HepG2 (cell line): ENCODE measurements around the gene PRKG1. TPM values are rescaled to one million over a fixed set of nuclear protein-coding genes. Genes with fewer than 3 reads are reported as not detected.

Source experiments
- ATAC-seq: fragments of 200-7000 bp; cut with Tn5 transposase; 3 replicates; pipeline ENCODE4 v1.9.1; 2020; ENCODE audit warnings: mild to moderate bottlenecking, moderate library complexity
- BruUV-seq: library from RNA; stranded (reverse); fragments of 400-500 nt; replicated peaks from 2 replicates; lab custom pipeline; 2021; lab: Mats Ljungman, UMichigan
- CTCF ChIA-PET: fragments of 300-600 bp; formaldehyde crosslinking; extraction: SDS; loops from one replicate; lab custom pipeline; 2021; ENCODE audit warnings: low total read pairs, inconsistent platforms, low intra/inter-chr PET ratio; lab: Yijun Ruan, JAX
- POLR2A ChIA-PET: fragments of 350-600 bp; sonication (Branson Sonifier 250); formaldehyde crosslinking; loops from one replicate; lab custom pipeline; 2020; ENCODE audit warnings: antibody characterized with exemption, inconsistent platforms; lab: Yijun Ruan, JAX
- DNase-seq: peaks from one replicate; pipeline ENCODE4 v3.0.0-alpha.2; 2015; ENCODE audit warnings: low spot score
- FAIRE-seq: peaks from 3 replicates; lab custom pipeline; 2011; peaks lifted over from hg19 to GRCh38; lab: Jason Lieb, UNC
- H2AFZ ChIP-seq: one replicate; pipeline ENCODE4 v1.6.1; 2011; ENCODE audit warnings: low read length, inconsistent platforms
- H3K27ac ChIP-seq: fragments of 300-600 bp; 3 replicates; pipeline ENCODE4 v1.8.0; 2011; ENCODE audit warnings: mixed run types, mild to moderate bottlenecking, mixed read lengths, low read length, inconsistent platforms; ENCODE audit not compliant: insufficient read depth; ENCODE audit errors: extremely low read length
- H3K27me3 ChIP-seq, 2 experiments: fragments of 200-600 bp in 1 of 2; 2 replicates in 1 of 2; 3 replicates in 1 of 2; pipeline versions ENCODE4 v1.6.0 to v1.8.0; 2011; ENCODE audit warnings: low read length in 2 of 2, mild to moderate bottlenecking in 2 of 2, moderate library complexity in 2 of 2, inconsistent platforms in 1 of 2; ENCODE audit not compliant: insufficient read depth in 2 of 2, control insufficient read depth in 1 of 2
- H3K36me3 ChIP-seq, 2 experiments: fragments of 200-600 bp in 1 of 2; replicated peaks in 1 of 2; 2 replicates in 1 of 2; 3 replicates in 1 of 2; pipeline versions ENCODE4 v1.5.1 to v1.8.0; 2011; ENCODE audit warnings: low read length in 2 of 2, inconsistent platforms in 1 of 2; ENCODE audit not compliant: insufficient read depth in 2 of 2, control insufficient read depth in 1 of 2
- H3K4me1 ChIP-seq: 2 replicates; pipeline ENCODE4 v1.5.1; 2012; ENCODE audit warnings: low read length, inconsistent platforms; ENCODE audit not compliant: insufficient read depth
- H3K4me2 ChIP-seq: 2 replicates; pipeline ENCODE4 v1.6.0; 2011; ENCODE audit warnings: low read depth, low read length, inconsistent platforms
- H3K4me3 ChIP-seq, 3 experiments: fragments of 200-600 bp in 1 of 3; sonication (generic), shearing (Covaris generic) in 1 of 3; replicated peaks in 1 of 3; 2 replicates each; pipeline ENCODE4 v1.5.1; 2011 to 2016; ENCODE audit warnings: low read length in 3 of 3, inconsistent platforms in 2 of 3, low read depth in 2 of 3, mild to moderate bottlenecking in 2 of 3, control low read depth in 1 of 3, mixed read lengths in 1 of 3; ENCODE audit not compliant: insufficient read depth in 1 of 3
- H3K79me2 ChIP-seq: one replicate; pipeline ENCODE4 v1.6.1; 2011; ENCODE audit warnings: low read length, inconsistent platforms; ENCODE audit not compliant: insufficient read depth
- H3K9ac ChIP-seq: 2 replicates; pipeline ENCODE4 v1.6.0; 2011; ENCODE audit warnings: mild to moderate bottlenecking, low read depth, low read length, inconsistent platforms; ENCODE audit not compliant: insufficient read depth
- H3K9me3 ChIP-seq: 2 replicates; pipeline ENCODE4 v1.5.1; 2012; ENCODE audit warnings: mild to moderate bottlenecking, low read length
- H4K20me1 ChIP-seq: 2 replicates; pipeline ENCODE4 v1.6.0; 2011; ENCODE audit warnings: inconsistent platforms, mild to moderate bottlenecking, low read length, moderate library complexity; ENCODE audit not compliant: insufficient read depth
- CBFB ChIP-seq: sonication (generic); formaldehyde crosslinking; IDR thresholded peaks from 2 replicates; pipeline ENCODE4 v1.4.0; 2020; ENCODE audit warnings: missing genetic modification reagents
- FIP1L1 ChIP-seq: fragments of 200-400 bp; formaldehyde crosslinking; IDR thresholded peaks from 2 replicates; pipeline ENCODE4 v1.6.1; 2018; ENCODE audit warnings: low read depth, mild to moderate bottlenecking, low read length, moderate library complexity, borderline replicate concordance; ENCODE audit not compliant: insufficient read depth
- HNF4A ChIP-seq: sonication (generic); formaldehyde crosslinking; IDR thresholded peaks from 2 replicates; pipeline ENCODE4 v1.4.0; 2020; ENCODE audit warnings: missing genetic modification reagents
- KDM5A ChIP-seq: fragments of 200-600 bp; sonication (generic); IDR thresholded peaks from 2 replicates; pipeline ENCODE4 v1.7.0; 2018; ENCODE audit warnings: antibody characterized with exemption, mild to moderate bottlenecking, low read length, borderline replicate concordance
- PLSCR1 ChIP-seq: sonication (generic); formaldehyde crosslinking; IDR thresholded peaks from 2 replicates; pipeline ENCODE4 v1.5.0; 2020; ENCODE audit warnings: missing genetic modification reagents, mild to moderate bottlenecking, borderline replicate concordance
- REST ChIP-seq, 2 experiments: IDR thresholded peaks; 2 replicates each; pipeline ENCODE4 v1.6.1; 2011 to 2012; ENCODE audit warnings: low read length in 2 of 2, borderline replicate concordance in 1 of 2, low read depth in 1 of 2, mild to moderate bottlenecking in 1 of 2, moderate library complexity in 1 of 2
- RFXAP ChIP-seq: sonication (generic); formaldehyde crosslinking; IDR thresholded peaks from 2 replicates; pipeline ENCODE4 v1.4.0; 2020; ENCODE audit warnings: missing genetic modification reagents, borderline replicate concordance
- ZNF354B ChIP-seq: sonication (generic); formaldehyde crosslinking; IDR thresholded peaks from 2 replicates; pipeline ENCODE4 v1.8.0; 2022; ENCODE audit warnings: mild to moderate bottlenecking, missing genetic modification reagents
- ZNF629 ChIP-seq: sonication (generic); formaldehyde crosslinking; conservative IDR thresholded peaks from 2 replicates; pipeline ENCODE4 v1.5.0; 2020; ENCODE audit warnings: missing genetic modification reagents
- WGBS: methylation state at CpG from one replicate; pipeline ENCODE4 v1.1.6; 2017; ENCODE audit warnings: low lambda C conversion rate; 5-methylcytosine and 5-hydroxymethylcytosine counted together
- in situ Hi-C: cut with HindIII; loops from 2 replicates; pipeline ENCODE4 v1.10.0; 2017; ENCODE audit warnings: low pct_unique_long_range_greater_than_20kb; ENCODE audit not compliant: extremely low pct_ligation_motif_present
- intact Hi-C: fragments of 100-400 bp; cut with micrococcal nuclease; formaldehyde crosslinking; loops from one replicate; pipeline ENCODE4 v1.10.0; 2022; ENCODE audit not compliant: unreplicated experiment
- polyA plus RNA-seq, 8 experiments: library from polyadenylated mRNA; depleted of rRNA in 3 of 8; stranded (reverse) in 7 of 8; unstranded in 1 of 8; fragments of >200 nt; fragmentation: Illumina TruSeq in 4 of 8; extraction: Trizol in 4 of 8; gene quantifications; 2 replicates each; pipeline versions ENCODE4 v1.2.1 to v1.2.3, GENCODE V29; 2011 to 2016; ENCODE audit warnings: low read depth in 4 of 8, missing spikeins in 1 of 8, mixed read lengths in 1 of 8; ENCODE audit not compliant: insufficient read depth in 1 of 8
- total RNA-seq, 5 experiments: library from RNA; depleted of rRNA; stranded (reverse); fragments of >200 nt; fragmentation: Illumina TruSeq; extraction: Trizol; gene quantifications; 2 replicates each; pipeline ENCODE4 v1.2.3, GENCODE V29; 2016; ENCODE audit warnings: low read depth in 1 of 5

Gene PRKG1
- total and polyA plus RNA-seq, 2 of the 13 experiments (the other 11 are each of a cell fraction or from before 2014, with no cell fraction given) = 0.01 TPM; not detected in 1

- FAIRE-seq (no peak), ATAC-seq (no peak), DNase-seq (no peak)
- no peaks in the 10 kb centered on the region for H3K36me3 ChIP-seq
- no peaks in the 10 kb centered on the region for H3K4me1 ChIP-seq
- POLR2A ChIA-PET = no interaction called here
- H3K27ac ChIP-seq = no peak overlapping the region
- H4K20me1 ChIP-seq = no peaks in the 10 kb centered on the region
- no peaks in the 10 kb centered on the region for H3K9me3 ChIP-seq
- intact Hi-C loops = no loop called here
- TF ChIP-seq FIP1L1 = no peak
- no peak overlapping the region for H3K4me3 ChIP-seq
- H3K9ac ChIP-seq = no peak overlapping the region
- no peaks in the 10 kb centered on the region for H3K79me2 ChIP-seq
- H3K27me3 ChIP-seq = no peaks in the 10 kb centered on the region
- 0% methylated on average over 1 of the region's 1 CpG for WGBS
- H2AFZ ChIP-seq = no peak overlapping the region
- no peak overlapping the region for H3K4me2 ChIP-seq
- no TSS peak for BruUV-seq
- in situ Hi-C loops = no loop called here
- CTCF ChIA-PET = no interaction called here
These were observed 266.1 kb downstream of the PRKG1 start for GRCh38 chr10:51340366-51340765.

- no peak overlapping the region for H3K4me2 ChIP-seq
- no peaks in the 10 kb centered on the region for H4K20me1 ChIP-seq
- no peaks in the 10 kb centered on the region for H3K27me3 ChIP-seq
- H3K9ac ChIP-seq = no peak overlapping the region
- H3K79me2 ChIP-seq = no peaks in the 10 kb centered on the region
- ChIA-PET CTCF (no interaction called here), POLR2A (no interaction called here)
- no peak overlapping the region for H2AFZ ChIP-seq
- ATAC-seq = no peak
- in situ Hi-C loops (no loop called here), intact Hi-C loops (no loop called here)
- WGBS = 5% methylated on average over 4 of the region's 4 CpGs
- H3K36me3 ChIP-seq = no peaks in the 10 kb centered on the region
- no peaks in the 10 kb centered on the region for H3K9me3 ChIP-seq
- H3K4me3 ChIP-seq = no peak overlapping the region
- no peaks in the 10 kb centered on the region for H3K4me1 ChIP-seq
- no peak for DNase-seq
- BruUV-seq = no TSS peak
- no peak overlapping the region for H3K27ac ChIP-seq
- FAIRE-seq = no peak
- TF ChIP-seq ZNF354B (CRISPR knock-in tag) (no peak), HNF4A (CRISPR knock-in tag) (no peak), REST (IDR thresholded peaks at IDR 0.05; ENCODE audit: borderline replicate concordance in 1 of 2, low read depth in 1 of 2, low read length in 2 of 2) (no peak), CBFB (CRISPR knock-in tag) (no peak), PLSCR1 (CRISPR knock-in tag) (no peak), KDM5A (no peak), ZNF629 (no peak), RFXAP (no peak)
These were observed 266.7 kb downstream of the PRKG1 start for GRCh38 chr10:51340845-51341610.
